GOT3 (cell line): ENCODE data around the gene ERC1.

Source experiments
- DNase-seq: peaks from one replicate; lab custom pipeline; 2025; ENCODE audit warnings: mixed read lengths; lab: John Stamatoyannopoulos, UW

The ERC1 gene

DNA sequence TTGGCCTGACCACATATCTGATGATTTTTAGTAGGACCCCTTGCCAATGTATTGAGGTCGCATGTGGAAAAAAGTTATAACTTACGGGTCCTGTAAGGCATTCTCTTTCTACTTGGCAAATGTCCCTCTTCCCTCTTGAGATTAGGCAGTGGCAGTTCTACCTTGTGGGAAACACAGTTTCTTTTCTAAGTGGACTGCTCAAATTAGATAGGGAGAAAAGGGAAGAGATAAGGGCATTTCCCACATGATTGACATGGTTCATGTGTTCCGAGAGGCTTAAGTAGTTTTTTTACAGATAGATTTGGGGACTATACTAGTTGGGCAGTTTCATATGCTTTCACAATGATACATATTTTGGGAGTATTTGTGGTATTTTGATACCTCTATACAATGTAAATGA is 448.7 kb downstream of the ERC1 start:
- no peak for DNase-seq

GRCh38 chr12:1443421-1444141 is 452.6 kb downstream of the ERC1 start:
- DNase-seq = no peak

DNA sequence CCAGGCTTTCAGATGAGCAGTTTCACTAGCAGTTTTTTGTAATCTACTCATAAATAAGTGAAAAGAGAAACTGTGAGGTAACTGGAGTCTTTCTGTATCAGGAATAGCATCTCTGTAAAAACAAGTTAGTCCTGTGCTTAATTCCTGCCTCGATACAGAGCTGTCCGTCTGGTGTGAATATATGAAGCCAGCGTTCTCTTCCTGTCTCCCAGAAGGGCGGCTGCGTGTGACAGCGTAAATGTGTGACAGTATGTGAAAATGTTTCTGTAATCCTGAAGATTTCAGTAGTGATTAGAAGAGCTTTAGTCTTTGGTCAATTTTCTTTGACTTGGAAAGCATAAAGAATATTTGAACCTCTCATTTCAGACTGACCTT is 453.1 kb downstream of the ERC1 start:
- DNase-seq = no peak

DNA sequence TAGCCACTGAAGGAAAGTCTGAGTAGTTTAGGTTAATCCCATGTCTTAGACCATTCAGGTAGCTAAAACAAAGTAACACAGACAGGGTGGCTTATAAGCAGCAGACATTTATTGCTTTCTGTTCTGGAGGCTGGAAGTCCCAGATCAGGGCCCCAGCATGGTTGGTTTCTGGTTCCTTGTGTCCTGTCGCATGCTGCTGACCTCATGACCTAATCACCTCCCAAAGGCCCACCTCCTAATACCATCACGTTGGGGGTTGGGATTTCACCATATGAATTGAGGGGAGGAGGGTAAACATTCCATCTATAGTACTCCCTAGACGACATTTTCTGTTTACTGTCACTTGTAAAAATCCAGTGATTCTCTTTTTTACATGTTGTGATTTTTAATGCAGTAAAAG is 454.8 kb downstream of the ERC1 start:
- DNase-seq = no peak

DNA sequence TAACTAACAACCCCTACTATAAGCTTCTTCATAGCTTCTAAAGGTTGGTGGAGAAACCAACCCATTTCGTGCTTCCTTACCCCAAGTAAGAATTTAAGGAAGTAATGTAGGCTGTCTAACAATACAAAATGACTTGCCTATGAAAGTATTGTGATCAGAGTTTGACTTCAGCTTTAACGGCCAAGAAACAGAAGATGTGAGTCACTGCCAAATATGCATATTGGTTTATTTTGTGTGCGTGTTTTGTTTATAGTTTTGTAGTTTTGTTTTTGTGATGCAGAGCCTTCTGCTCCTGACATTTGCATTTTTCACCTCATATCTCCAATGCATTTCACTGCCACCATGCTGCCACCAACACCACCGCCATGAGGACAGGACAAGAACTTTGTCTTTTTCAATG is 457.3 kb downstream of the ERC1 start:
- no peak for DNase-seq

DNA sequence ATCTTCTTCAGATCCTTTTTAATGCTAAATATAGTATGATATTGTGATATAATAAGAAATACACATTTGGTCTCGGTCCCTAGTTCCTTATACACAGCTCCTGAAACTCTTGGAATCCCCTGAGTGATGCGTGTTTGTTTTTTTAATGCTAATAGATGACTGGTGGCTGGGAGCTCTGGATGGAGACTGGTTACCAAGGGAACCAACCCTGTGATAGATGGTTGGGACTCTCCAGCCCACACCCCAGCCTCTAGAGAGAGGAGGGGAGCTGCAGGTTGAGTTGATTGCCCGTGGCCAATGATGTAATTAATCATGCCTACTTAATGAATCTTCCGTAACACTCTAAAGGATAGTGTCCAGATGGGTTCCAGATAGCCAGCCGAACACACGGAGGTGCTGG is 462.8 kb downstream of the ERC1 start:
- DNase-seq = no peak

GRCh38 chr12:1456885-1457284 is 465.9 kb downstream of the ERC1 start:
- no peak for DNase-seq

- DNase-seq = peak; percentile 10
Measured at GRCh38 chr12:1457901-1458300, 466.9 kb downstream of the ERC1 start.

GRCh38 chr12:1459339-1459738 is 468.3 kb downstream of the ERC1 start:
- DNase-seq = no peak

- DNase-seq = no peak
Measured at GRCh38 chr12:1463073-1463905, 472.3 kb downstream of the ERC1 start.

DNA sequence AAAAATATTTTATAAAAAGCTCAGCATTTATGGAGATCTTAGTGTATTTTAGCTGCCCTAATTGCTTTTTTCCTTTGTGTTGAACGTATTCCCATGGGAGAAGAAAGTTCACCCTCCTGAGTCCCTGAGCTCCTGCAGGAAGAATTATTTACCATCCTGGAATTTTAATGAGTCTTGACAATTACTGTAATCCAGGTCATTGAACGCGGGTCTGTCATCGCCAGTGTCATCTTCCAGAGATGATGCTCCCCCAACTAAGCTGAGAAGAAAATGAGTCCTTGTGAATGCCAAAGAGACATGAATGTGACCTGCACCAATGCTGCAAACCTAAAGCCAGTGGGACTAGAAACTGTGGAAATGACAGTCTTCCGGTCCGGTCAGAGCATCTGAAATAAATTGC is 473.9 kb downstream of the ERC1 start:
- DNase-seq = no peak

DNA sequence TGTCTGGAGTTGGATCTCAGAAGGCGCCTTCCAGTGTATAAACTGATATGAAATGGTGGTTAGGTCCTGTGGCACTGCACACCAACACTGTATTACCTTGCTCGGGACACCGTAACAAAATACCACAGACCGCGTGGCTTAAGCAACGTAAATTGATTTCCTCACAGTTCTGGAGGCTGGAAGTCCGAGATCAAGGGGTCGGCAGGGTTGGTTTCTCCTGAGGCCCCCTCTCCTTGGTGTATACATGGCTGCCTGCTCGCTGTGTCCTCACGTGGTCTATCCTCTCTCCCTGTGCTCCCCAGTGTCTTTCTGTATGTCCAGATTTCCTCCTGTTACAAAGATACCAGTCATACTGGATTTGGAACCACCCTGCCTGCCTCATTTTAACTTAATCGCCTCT is 475.0 kb downstream of the ERC1 start:
- no peak for DNase-seq

DNA sequence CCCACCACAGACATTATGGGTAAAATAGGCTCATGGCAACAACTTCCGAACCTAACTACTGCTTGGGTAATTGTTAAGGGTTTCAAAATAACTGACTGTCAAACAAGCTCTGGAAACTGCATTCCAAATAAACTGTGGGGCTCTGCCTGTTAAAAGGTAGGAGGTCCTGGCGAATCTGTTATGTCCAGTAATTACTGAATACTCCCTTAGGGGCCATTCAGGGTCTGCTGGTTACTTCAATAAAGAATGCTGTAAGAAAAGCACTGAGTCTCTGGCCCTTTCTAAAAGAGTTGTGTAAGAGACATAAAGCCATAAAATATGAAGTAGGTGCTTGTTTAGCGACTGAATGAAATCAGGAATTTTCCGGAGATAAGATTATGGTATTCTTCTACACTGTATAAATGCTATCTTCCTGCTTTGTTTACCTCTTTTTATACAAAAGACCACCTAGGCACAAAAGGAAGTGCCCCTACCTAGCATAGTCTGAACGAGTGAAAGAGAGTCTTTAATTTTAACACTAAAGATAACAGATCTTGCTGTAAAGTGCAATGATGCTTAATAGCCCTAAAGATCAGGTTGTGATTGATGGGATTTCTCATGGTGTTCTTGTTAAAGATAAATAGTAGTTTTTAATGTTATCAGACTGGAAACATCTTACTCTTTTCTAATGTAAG is 475.6 kb downstream of the ERC1 start:
- DNase-seq = no peak

DNA sequence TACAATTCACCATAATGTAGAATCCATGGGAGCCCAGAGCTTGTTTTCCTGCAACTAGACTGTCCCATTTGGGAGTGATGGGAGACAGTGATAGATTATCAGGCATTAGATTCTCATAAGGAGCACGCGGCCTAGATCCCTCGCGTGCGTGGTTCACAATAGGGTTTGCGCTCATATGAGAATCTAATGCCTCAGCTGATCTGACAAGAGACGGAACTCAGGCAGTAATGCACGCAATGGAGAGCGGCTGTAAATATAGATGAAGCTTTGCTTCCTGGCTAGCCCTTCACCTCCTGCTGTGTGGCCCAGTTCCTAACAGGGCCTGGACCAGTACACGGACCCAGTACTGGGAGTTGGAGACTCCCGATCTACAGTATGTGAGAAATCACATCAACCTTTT is 476.7 kb downstream of the ERC1 start:
- no peak for DNase-seq

GRCh38 chr12:1469070-1469469 is 478.0 kb downstream of the ERC1 start:
- no peak for DNase-seq

- no peak for DNase-seq
Measured at GRCh38 chr12:1470051-1470450, 479.0 kb downstream of the ERC1 start.

- DNase-seq = no peak
Measured at GRCh38 chr12:1471224-1471623, 480.2 kb downstream of the ERC1 start.

- DNase-seq = no peak
Measured at GRCh38 chr12:1473418-1473817, 482.4 kb downstream of the ERC1 start.

DNA sequence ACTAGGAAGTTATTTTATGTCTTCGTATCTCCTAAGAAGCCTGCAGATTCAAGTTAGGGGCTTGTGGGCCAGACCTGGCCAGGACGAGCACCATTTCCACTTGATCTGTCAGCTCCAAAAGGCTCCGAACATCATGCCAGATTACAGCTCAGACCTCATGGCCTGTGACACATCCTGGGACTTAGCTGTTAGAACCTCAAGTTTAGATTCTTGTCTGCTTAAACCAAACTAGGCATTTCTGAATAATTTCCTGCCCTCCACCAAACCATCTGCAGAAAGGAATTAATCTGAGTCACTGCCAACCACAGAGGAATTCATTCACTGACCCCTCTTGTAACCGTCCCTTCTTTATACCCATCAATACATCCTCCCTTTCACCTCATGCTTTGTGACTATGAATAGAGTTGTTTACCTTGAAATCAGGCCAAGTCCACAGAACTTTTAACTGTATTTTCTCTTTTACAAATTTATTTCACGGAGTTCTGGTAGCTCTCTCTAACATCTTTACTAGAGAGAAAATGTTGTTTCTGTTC is 483.1 kb downstream of the ERC1 start:
- no peak for DNase-seq

DNA sequence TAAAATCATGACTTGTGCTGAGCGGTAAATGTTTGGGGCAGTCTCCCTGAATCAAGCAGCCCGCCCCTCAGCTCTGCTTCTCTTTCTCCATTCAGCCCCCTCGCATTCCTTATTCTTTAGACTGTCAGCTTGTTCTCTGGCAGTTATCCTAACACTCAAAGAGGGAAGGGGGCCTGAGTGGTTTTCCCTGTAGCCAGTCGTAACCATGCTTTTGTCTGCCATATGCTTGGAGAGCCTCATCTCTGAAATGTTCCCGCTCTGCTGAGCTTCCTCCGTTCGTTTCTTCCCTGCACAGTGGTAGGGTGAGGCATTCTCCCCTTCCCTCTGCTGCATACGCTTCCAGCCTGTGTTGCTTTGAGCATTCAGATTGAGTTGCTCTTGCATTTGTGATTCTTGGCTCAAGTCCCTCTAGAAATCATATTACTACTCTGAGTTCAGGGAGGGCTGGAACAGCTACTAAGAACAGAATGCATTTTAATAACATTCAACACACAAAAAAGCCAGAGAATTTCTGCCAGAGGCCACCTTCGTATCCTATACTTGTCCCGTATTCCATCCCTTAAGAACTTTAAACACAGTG is 483.6 kb downstream of the ERC1 start:
- DNase-seq = no peak

GRCh38 chr12:1479645-1480044 is 488.6 kb downstream of the ERC1 start:
- no peak for DNase-seq

DNA sequence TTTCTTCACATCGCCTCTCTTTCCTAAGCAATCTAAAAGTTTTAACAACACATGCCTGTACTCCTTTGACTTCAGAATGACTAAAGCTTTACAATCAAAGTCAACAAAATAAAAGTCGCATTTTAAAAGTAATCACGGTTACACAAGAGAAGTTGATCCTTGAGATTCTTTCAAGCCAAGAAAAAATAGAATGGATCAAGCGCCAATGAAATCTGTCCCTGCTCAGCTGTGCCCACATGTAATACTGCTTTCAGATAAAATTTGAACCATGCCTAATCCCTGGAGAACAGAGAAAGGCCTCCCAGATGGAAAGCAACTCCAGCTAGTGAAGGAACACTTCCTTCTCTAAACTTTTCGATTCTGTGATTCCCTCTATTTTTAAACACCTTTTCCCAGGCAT is 490.3 kb downstream of the ERC1 start:
- no peak for DNase-seq
